ENCODE measurements around the gene CPNE1.

Gene CPNE1

DNA sequence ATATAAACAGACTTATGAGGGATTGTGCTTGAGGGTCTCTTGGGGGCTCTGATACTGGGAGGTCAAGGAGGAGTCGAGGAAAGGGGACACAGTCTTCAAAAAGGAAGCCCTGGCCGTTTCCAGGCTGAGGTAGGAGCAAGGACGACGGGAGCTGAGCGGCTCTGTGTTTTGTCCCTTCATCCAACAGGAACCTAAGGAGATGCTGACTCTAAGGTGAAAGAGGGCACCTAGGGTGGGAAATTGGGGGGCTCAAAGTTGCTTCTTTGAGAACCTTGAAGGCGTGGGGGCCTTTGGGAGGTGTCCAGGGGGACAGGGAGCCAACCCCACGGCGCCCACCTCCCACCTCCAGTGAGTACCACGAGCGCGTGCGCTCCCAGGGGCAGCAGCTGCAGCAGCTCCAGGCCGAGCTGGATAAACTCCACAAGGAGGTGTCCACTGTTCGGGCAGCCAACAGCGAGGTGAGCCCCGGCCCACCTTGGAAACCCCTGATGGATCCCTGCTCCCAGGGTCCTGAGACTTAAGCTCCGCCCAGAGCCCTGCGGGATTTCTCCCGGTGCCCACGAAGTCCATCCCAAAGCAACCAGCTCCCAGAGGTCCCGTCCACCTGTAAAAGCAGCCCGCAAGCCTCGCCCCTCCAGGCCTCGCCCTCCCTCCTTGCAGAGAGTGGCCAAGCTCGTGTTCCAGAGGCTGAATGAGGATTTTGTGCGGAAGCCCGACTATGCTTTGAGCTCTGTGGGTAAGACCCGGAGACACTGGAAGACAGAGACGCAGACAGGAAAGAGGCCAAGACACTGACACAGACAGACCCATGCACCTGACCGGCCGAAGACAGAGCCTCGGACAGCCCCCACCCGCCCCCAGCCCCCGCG, 46.2 kb downstream of the CPNE1 start:
- peak; percentile 51 for DNase-seq

DNA sequence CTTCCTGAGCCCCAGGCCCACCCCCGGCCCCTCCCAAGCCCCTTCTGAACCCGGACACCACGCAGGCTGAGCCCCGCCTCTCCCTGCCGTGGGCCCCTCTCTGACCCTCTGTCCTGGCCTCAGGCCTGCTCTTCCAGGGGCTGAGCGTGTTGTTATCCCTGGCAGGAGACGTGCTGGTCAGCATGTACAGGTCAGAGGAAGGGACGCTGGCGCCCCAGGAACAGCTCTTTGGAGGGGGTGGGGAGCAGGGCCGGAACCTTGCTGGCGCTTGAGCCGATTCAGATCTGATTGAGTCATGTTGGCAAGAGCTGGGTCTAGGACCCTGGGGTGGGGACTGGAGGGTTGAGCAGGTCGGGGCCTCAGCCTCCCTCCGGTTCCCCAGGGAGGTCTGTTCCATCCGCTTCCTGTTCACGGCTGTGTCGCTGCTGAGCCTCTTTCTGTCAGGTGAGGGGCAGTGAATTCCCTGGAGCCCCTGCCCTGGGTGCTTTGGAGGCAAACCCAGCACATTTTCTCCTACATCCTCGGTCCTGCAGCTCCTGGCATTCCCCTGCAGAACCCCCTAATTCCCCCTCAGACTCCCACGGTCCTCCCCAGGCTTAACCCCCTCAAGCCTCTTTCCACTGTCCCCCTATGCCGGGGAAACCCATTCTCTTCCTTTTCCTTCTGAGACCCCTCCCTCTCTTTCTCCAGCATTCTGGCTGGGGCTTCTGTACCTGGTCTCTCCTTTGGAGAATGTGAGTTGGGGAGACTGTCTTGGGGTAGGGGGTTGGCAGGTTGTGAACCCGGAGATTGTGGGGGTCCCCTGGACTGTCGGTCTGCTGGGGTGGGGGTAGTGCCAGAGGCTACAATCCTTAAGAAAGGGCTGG, 47.1 kb downstream of the CPNE1 start:
- peak; percentile 76 for DNase-seq

DNA sequence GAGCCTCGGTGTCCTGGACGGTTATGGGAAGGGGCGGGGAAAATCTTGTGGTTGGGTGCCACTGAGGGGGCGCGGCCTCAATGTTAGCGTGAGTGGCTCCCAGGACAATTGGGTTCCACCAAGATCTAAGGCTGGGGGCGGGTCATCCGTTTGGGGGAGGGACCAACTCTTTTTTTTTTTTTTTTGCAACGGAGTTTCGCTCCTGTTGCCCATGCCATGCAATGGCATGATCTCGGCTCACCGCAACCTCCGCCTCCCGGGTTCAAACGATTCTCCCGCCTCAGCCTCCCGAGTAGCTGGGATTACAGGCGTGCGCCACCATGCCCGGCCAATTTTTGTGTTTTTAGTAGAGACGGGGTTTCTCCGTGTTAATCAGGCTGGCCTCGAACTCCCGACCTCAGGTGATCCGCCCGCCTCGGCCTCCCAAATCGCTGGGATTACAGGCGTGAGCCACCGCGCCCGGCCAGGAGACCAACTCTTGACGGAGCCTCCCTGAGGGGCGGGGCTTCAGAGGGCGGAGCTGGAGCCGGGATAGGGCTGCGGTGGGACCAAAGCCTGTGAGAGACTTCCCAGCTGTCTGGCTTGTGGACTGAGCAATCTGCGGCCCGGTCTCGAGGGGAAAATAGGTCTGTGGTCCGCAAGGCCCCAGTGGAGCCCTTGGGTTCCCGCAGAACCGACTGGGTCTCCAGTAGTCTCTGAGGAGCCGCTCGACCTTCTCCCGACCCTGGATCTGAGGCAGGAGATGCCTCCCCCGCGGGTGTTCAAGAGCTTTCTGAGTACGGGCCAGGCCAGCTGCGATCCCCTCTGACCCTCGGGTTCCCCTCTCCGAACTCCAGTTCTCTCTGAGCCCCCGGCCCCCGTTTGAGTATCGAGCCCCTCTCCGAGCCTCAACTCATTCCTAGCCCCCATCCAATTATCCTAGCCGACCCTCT, 48.0 kb downstream of the CPNE1 start:
- peak; percentile 100 for DNase-seq

DNA sequence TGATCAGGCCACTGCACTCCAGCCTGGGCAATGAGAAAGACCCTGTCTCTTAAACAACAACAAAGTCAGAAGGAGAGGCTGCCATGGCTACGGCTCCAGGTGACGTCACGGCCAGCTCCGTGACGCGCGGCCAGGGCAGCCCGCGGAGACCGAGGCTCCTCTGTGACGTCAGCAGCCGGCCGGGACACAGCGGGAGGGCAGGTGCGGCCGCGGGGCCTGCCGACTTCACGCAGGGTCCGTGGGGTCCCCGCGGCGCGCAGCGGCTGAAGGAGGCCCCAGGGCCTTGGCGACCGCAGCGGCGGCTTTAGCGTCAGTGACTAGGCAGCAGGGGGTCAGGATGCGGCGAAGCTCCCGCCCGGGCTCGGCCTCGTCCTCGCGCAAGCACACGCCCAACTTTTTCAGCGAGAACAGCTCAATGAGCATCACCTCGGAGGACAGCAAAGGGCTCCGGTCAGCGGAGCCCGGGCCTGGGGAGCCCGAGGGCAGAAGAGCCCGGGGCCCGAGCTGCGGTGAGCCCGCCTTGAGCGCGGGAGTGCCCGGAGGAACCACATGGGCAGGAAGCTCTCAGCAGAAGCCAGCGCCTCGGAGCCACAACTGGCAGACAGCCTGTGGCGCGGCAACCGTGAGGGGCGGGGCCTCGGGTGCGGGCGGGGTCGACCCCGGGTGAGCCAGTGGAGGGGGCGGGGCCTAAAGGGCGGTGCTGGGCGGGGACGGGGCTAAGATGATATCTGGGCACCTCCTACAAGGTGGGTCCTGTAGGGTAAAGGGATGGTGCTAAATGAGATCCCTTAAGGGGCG, 48.8 kb downstream of the CPNE1 start, which contains the start of gene SPAG4:
Gene SPAG4, plus strand, starts transcription at position 163 of the 798 bp plus-strand sequence. Its CDS starts 175 bp downstream, at position 338.
- no peak for DNase-seq

DNA sequence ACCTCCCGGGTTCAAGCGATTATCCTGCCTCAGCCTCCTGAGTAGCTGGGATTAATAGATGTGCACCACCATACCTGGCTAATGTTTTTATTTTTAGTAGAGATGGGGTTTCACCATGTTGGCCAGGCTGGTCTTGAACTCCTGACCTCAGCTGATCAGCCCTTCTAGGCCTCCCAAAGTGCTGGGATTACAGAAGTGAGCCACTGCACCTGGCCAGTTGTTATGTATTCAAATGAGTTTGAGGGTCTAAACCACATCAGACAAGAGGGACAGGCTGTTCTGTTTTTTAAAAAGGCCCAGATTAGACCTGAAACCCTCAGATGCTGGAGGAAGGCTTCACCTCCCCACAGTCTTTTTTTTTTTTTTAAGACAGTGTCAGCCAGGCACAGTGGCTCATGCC, 53.2 kb downstream of the CPNE1 start:
- no peak for DNase-seq

DNA sequence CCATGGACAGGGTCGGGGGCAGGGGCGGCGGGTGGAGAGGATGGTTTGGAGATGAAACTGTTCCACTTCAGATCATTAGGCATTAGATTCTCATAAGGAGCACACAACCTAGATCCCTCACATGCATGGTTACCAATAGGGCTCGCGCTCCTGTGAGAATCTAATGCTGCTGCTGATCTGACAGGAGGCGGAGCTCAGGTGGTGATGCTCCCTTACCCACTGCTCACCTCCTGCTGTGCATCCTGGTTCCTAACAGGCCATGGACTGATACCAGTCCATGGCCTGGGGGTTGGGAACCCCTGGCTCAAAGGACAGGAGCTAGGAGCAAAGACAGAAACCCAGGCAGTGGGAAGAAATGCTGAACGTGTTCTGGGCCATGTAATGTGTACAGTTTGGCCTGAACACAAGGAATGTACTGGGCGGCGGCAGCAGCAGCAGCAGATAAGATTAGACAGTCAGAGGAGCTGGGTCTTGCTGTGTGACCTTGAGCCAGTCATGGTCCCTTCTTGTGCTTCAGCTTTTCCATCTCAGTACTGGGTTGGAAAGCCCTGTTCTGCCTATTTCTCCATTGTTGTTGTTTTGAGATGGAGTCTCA, 53.8 kb downstream of the CPNE1 start:
- DNase-seq, result peak; percentile 50

DNA sequence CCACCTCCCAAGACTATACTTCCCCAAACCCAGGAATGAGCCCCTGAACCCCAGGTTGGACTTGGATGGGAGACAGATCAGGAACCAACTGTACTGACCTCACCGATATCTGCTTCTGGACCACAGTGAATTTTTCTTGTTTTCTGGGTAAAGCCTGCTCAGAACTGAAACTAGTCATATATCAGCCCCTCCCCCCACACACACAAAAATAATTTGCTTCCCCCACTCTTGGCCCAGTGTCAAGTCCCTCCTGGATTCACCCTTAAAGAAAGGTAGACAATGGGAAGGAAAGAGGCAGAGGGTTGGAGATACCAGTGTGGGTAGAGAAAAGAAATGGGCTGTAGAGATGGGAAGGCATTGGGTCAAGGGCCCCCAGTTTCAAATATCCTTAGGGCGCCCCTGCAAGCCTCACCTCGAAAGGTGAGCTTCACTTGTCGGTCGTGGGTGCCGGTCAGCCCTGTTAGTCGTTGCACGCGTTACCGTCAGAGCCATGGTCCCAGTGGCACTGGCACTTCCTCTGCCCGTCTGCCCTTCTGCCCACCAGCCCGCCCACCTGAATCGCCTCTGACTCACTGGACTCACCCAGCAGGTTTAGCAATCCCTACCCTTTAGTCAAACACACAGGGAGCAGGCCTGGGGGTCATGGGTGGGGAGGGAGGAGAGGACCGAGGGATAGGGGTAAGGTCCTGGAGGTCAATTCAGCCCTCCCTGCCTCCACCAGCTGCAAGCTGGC, 57.5 kb downstream of the CPNE1 start:
- no peak for DNase-seq

DNA sequence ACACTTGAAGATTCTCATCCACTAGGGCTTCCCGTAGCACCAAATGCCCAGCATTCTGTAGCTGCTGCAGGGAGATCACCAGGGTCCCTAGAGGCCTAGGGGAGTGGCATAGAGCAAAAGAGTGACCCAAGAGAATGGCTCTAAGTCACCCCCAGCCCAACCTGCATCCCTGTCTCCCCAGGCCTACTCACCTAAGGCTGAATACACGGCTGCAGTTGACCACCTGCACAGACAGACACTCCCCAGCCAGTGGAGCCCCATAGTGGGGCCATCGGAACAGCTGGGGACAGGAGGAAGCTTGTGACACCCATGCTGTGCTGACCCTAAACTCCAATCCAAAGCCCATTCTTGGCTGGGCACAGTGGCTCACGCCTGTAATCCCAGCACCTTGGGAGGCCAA, 58.6 kb downstream of the CPNE1 start:
- no peak for DNase-seq

DNA sequence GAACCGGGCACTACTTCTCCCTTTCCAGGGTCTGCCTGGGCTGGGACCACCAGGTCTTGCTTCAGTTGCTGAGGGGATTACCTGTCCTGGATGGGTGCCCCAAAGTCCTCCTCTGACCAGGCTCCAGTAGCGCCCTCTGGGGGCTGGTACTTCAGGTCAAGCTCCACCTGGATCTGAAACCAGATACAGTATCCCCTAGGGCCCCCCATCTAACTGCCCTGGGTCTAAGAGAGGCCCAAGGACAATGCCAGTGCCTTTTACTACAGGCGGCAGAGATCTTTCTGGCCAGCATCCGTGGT, 60.3 kb downstream of the CPNE1 start:
- no peak for DNase-seq

DNA sequence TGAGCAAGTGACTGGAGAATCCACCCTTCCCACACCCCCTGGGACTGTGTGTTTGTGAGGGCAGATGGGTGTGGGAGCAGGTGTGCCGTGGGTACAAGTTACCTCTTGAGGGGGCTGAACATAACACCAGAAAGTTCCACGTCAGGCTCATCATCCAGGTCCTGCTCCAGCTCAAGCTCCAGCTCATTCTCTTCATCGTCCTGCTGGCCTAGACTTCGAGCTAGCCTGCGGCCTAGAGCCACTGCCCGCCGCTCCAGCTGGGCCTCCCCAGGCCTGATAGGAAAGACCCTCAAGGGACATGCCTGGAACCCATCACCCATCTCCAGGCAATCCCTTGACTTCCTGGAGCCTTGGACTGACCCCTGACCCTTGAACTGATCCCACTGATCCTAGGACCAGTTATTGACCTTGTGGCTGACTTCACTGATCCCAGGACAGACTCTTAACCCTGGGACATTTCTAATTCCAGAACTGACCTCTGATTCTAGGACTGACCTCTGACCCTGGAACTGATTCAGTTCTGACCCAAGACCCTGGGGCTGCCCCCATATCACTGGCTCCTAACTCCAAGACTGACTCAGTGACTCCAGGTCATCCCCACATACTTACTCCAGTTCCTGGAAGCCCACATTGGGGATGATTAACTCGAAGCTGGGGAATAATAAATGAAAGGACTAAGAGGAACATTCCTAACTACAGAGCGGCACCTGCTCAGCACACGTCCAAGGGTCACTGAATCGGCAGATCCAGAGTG, 60.8 kb downstream of the CPNE1 start:
- DNase-seq, result no peak

DNA sequence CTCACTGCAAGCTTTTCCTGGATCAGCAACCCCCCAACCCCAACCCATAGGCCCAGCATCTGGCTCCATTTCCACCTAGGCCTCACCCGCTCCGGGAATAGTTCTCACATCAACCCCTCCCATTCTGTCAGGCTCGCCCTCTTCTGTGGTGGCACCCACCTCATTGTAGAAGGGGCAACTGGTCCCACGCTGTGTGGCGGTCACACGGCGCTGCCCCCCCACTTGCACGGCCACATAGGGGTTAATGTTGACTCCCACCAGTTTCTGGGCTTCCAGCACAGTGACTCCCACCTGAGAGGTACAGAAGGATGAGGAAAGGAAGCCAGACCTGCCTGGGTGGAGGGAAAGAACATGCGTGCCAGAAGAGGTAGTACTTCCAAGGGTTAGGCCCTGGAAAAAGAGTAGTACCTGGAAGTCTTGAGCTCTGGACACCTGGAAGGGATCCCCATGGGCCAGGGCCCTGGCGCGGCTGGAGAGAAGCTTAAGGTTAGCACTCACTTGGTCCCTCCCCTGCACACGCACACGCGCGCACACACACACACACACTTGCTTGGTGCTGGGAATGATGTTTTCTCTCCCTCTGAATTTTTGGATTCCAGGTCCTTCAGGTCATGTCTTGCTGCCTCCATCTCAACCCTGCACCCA, 61.7 kb downstream of the CPNE1 start:
- no peak for DNase-seq

DNA sequence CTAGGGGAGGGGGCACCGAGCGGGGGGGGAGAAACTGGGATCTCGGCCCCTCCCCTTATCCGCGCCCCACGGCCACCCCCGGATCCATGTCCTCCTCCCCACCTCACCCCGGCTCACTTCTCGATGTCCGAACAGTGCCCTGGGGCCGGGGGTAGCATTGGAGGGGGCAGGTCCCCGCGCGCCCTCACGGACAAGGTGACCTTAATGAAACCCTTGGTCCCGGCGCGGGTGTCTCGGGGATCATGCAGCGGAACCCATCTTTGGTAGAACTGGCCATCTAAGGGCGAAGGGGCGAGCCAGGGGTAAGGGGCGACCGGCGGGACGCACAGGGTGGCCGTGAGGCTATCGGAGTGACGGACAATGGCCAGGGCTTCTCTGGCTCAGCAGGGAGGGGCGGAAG, 62.7 kb downstream of the CPNE1 start:
- no peak for DNase-seq

DNA sequence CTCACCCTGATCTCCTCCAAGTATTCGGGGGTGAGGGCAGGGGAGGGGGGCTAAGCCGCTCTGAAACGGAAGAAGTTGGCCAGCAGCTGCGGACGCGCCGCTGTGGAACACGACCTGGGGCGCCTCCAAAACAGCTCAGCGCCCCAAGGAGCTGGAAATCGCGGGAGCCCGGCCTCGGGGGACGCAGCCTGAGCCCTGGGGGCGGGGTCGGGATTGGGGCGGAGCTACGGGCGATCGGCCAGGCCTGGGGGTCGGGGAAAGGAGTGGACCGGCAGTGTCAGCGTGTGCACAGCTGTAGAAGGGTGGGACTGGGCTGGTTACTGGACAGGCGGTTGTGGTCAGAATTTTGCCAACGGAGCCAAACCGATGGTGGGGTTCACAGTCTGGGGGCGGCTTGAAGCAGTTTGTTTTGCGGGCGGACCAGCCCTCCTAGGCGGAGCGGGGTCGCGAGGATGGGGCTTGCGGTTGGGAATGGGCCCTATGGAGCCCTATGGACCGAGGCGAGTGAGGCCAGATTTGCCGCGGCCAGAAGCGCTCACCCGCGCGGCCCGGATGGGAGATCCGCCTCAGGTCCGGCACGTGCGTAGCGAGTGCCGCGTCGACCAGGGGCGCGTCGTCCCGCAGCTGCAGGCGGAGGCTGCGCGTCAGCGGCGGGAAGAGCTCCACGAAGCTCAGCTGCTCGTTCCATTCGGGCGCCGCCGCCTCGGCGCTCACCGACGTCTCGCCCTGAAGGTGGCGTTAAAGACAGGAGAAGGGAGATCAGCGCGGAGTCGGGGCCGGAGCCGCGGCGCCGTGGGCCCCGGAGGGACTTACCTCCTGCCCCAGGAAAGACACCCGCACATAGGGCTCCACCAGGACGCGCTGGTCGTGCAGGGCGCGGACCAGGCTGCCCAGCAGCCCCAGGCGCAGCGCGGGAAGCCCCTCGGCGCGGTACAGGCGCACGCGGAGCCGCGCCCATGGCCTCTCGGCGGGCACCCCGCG, 63.4 kb downstream of the CPNE1 start:
- DNase-seq, result peak; percentile 89

DNA sequence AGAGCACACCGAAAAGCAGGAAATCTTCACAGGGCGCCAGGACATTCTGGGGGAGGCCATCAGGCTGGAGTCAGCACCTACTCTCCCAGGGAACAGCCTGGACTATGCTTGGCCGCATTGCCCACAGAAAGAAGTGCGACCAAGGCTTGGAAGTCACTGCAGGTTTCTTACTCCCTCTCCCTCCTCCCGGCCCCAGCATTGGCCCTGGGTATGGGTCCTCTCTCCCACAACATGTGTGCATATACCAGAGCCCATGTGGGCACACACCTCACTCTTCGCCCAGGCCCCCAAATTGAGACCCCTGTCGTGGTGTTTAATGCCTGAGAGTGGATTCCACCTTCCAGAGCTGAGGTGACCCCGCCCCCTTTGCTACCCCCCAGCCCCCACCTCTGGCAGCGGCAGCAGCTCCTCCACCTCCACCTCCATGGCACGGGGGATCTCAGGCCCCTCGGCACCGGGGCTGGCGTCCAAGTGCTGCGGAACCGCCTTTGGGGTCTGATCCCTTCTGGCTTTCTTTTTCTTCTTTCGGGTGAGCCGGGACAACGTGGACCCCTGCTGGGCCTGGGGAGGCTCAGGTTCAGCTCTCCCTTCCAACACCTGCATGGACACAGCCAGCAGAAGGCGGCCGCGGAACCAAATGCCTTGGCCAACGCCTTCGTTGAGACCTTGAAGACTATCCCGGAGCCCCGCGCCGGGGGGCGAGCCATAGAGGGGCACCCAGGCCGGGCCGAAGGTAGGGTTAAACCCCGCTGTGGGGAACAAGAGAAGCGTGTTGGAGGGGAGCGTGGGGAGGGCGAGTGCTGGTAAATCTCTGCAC, 64.3 kb downstream of the CPNE1 start:
- DNase-seq, result no peak

DNA sequence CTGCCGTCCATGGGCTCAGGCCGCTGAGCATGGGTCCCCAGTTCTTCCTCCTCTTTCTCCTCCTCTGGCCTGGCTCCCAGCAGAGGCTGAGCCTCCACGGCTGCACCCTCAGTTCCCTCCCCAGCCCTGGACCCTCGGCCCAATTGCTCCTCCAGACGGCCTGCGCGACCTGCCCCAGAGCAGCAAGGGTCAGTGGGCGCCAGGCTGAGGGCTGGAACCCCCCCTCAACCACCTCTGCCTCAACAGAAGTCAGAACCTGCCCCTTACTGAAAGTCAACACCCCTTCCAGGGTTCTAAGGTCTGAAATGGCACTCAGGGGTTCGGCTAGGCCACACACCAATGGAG, 65.0 kb downstream of the CPNE1 start:
- no peak for DNase-seq

DNA sequence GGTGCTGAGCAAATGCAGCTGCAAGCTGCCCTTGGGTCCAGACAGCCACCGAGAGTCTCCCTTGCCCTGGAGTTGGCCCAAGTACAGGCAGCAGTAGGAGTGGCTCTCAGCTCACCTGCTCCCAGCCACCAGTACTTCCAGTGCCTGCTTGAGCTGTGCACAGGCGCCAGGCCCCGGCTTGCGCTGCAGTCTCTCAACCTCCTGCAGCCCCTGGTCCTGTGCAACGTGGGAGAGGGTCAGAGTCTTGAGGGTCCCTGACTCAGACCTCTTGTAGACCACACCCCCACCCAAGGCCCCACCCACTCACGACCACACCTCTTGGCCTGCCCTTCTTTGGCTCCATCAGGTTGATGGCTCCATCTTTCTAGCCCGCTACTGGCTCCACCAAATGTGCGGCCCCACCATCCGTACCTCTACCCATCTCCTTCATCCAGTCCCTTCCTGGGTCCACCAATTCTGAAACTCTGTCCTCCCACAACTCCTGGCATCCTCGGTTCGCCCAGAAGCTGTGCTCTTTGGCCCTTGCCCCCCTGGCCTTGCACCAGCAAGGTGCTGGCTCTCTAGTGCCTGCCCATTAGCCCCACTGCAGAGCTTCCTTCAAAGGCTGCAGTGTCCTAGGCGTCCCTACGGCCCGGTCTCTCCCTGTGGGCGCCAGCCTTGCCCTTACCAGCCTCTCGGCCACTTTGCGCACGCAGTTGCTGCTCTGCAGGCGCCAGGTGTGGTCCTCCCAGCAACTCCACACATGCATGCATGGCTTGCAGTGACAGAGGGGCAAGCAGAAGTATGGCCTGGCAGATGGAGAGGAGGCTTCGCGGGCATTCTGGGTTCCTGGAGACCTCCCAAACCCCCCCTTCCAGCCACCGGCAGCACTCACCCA, 65.6 kb downstream of the CPNE1 start:
- no peak for DNase-seq

DNA sequence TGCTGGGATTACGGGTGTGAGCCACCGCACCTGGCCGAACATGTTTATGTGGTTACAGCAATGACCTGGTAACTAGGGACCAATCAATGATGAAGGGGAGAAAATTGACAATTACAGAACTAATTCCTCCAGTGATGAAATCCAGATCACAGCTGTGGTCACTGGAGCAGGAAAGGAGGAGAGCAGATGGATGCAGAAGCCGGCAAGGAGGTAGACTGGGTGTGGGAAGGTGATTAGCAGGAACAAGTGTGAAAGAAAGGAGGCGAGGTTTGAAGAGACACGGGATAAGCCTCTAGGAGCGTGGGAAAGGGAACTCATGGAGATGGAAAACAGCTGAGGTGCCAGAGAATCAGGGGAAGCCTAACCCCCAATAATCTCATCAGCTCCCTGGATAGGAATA, 66.2 kb downstream of the CPNE1 start:
- no peak for DNase-seq
